HL-60 (cell line): ENCODE results near the gene THRAP3.

Experiments
- GABPA ChIP-seq: IDR thresholded peaks from 2 replicates; pipeline ENCODE4 v1.6.1; 2012; ENCODE audit warnings: low read depth
- POLR2AphosphoS5 ChIP-seq: IDR thresholded peaks from 2 replicates; pipeline ENCODE4 v1.6.1; 2012; ENCODE audit warnings: low read depth
- SPI1 ChIP-seq: IDR thresholded peaks from 2 replicates; pipeline ENCODE4 v1.6.1; 2012; ENCODE audit warnings: low read depth, mild to moderate bottlenecking, borderline replicate concordance
- TF ChIP-seq, protein P1 (sequence below): IDR thresholded peaks from one replicate; pipeline ENCODE4 v1.5.1; 2011; ENCODE audit warnings: low read length, control low read depth, inconsistent platforms; ENCODE audit not compliant: insufficient read depth
- TF ChIP-seq, protein P2 (sequence below): IDR thresholded peaks from 2 replicates; pipeline ENCODE4 v1.6.1; 2012; ENCODE audit warnings: low read depth; ENCODE audit not compliant: insufficient replicate concordance

DNA sequence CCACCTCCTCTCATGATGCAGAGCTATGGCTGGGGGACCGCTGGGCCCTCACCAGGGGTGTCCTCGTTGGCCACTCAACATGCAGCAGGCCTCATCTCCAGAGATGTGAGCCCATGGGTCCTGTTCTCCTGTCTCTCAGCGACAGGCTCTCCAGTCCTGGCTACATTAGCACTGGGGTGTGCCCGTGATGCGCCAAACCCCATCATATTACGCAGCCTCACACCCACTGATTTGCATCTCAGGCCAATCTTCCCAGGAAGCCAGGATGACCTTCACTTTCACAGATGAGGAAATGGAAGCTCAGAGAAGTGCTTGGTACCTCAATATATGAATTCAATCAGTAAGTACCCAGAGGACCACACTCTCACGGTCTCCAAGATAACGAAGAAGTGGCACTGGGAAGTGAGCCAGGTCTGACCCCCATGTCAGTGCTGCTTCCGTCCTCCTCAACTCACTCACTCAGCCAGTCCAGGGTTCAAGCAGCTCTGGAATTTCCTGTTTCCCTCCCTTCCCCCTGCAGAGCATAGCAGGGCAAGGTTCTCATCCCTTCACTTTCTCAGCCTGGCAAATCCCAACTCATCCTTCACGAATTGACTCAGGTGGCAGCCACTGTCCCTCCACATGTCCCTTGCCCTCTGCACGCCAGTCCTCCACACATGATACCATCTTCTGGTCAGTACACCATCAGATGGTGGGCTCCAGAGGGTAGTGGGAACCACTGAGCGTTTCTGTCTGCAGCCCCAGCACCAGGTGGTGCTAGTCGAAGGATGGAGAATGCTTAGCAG lies 128.1 kb downstream of the THRAP3 start:
- TF ChIP-seq, protein P1, sequence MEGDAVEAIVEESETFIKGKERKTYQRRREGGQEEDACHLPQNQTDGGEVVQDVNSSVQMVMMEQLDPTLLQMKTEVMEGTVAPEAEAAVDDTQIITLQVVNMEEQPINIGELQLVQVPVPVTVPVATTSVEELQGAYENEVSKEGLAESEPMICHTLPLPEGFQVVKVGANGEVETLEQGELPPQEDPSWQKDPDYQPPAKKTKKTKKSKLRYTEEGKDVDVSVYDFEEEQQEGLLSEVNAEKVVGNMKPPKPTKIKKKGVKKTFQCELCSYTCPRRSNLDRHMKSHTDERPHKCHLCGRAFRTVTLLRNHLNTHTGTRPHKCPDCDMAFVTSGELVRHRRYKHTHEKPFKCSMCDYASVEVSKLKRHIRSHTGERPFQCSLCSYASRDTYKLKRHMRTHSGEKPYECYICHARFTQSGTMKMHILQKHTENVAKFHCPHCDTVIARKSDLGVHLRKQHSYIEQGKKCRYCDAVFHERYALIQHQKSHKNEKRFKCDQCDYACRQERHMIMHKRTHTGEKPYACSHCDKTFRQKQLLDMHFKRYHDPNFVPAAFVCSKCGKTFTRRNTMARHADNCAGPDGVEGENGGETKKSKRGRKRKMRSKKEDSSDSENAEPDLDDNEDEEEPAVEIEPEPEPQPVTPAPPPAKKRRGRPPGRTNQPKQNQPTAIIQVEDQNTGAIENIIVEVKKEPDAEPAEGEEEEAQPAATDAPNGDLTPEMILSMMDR, result no peak
- TF ChIP-seq, protein P2, sequence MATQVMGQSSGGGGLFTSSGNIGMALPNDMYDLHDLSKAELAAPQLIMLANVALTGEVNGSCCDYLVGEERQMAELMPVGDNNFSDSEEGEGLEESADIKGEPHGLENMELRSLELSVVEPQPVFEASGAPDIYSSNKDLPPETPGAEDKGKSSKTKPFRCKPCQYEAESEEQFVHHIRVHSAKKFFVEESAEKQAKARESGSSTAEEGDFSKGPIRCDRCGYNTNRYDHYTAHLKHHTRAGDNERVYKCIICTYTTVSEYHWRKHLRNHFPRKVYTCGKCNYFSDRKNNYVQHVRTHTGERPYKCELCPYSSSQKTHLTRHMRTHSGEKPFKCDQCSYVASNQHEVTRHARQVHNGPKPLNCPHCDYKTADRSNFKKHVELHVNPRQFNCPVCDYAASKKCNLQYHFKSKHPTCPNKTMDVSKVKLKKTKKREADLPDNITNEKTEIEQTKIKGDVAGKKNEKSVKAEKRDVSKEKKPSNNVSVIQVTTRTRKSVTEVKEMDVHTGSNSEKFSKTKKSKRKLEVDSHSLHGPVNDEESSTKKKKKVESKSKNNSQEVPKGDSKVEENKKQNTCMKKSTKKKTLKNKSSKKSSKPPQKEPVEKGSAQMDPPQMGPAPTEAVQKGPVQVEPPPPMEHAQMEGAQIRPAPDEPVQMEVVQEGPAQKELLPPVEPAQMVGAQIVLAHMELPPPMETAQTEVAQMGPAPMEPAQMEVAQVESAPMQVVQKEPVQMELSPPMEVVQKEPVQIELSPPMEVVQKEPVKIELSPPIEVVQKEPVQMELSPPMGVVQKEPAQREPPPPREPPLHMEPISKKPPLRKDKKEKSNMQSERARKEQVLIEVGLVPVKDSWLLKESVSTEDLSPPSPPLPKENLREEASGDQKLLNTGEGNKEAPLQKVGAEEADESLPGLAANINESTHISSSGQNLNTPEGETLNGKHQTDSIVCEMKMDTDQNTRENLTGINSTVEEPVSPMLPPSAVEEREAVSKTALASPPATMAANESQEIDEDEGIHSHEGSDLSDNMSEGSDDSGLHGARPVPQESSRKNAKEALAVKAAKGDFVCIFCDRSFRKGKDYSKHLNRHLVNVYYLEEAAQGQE, result no peak
- no peak for TF ChIP-seq POLR2AphosphoS5
- no peak for TF ChIP-seq GABPA
- TF ChIP-seq SPI1, result no peak
